C4-2B (cell line): Measurements from ENCODE around the gene ISM2.

Experiments used
- ZFX ChIP-seq: fragments of 450-650 bp; IDR thresholded peaks from 2 replicates; pipeline ENCODE4 v1.6.1; 2017
- TF ChIP-seq, protein P1 (sequence below): fragments of 450-650 bp; conservative IDR thresholded peaks from 2 replicates; pipeline ENCODE4 v1.5.1; 2017; ENCODE audit warnings: mild to moderate bottlenecking

GRCh38 chr14:77490347-77490986 lies 8.1 kb downstream of the ISM2 start:
- TF ChIP-seq, protein P1, sequence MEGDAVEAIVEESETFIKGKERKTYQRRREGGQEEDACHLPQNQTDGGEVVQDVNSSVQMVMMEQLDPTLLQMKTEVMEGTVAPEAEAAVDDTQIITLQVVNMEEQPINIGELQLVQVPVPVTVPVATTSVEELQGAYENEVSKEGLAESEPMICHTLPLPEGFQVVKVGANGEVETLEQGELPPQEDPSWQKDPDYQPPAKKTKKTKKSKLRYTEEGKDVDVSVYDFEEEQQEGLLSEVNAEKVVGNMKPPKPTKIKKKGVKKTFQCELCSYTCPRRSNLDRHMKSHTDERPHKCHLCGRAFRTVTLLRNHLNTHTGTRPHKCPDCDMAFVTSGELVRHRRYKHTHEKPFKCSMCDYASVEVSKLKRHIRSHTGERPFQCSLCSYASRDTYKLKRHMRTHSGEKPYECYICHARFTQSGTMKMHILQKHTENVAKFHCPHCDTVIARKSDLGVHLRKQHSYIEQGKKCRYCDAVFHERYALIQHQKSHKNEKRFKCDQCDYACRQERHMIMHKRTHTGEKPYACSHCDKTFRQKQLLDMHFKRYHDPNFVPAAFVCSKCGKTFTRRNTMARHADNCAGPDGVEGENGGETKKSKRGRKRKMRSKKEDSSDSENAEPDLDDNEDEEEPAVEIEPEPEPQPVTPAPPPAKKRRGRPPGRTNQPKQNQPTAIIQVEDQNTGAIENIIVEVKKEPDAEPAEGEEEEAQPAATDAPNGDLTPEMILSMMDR, result no peak
- no peak for TF ChIP-seq ZFX
